HG02938 (cell line): ENCODE data around the gene TUBGCP2.

Experiments
- ATAC-seq: cut with Tn5 transposase; IDR thresholded peaks from one replicate; pipeline ENCODE4 v1.9.1; 2021; ENCODE audit warnings: mild to moderate bottlenecking, moderate library complexity; ENCODE audit not compliant: unreplicated experiment

TUBGCP2 gene

GRCh38 chr10:133252223-133252552 is 56.5 kb downstream of the TUBGCP2 start:
- no peak for ATAC-seq

- ATAC-seq = no peak
These were observed 57.1 kb downstream of the TUBGCP2 start for GRCh38 chr10:133251388-133252222.

GRCh38 chr10:133249975-133250754 is 58.5 kb downstream of the TUBGCP2 start:
- ATAC-seq = no peak

DNA sequence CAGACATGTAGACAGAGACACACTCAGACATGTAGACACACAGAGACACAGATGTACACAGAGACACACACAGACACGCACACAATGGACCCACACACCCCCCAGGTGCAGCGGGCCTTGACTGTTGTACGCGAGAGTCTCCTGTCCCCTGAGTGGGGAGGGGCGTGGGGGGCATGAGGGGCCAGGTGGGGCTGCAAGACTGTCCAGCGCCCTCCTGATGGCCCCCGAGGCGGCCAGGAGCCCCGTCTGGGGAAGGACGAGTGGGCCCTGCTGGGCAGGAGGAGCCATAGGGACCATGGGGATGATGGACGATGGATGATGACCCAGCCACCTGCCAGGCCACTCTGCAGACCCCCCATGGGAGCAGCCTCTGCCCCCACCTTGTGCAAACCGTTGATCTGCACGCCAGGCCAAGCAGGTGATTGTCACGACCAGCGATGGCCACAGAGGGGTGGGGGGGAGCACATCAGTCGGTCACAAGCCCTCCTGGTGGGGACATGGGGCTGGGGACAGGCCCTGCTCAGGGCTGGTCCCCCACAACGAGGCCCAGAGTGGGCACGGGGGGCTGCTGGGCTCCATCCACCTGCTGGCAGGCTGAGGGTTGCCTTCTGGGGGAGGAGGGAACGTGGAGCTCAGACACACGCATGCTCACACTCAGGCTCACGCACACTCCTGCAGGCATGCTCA is 59.4 kb downstream of the TUBGCP2 start:
- ATAC-seq = no peak

GRCh38 chr10:133248334-133248715 is 60.3 kb downstream of the TUBGCP2 start:
- ATAC-seq = no peak

GRCh38 chr10:133247681-133248333 is 60.9 kb downstream of the TUBGCP2 start:
- no peak for ATAC-seq

DNA sequence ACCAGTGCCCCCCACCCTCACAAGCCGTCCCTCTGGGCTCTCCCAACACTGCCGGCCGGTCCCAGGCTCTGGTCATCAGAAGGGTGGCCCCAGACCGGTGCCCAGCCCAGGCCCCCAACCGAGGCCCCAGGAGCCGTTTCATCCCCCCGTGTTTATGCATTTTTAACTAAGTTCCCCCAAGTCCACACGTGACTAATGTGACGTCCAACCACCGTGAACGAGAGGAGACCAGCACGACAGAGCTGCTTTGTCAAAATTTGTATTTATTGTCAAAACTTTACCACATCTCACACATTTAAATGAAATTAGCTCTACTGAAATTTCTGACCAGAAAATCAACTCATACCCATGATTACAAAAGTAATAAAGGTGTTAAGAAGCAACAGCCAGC is 62.4 kb downstream of the TUBGCP2 start:
- ATAC-seq = no peak

GRCh38 chr10:133245439-133246235 is 63.0 kb downstream of the TUBGCP2 start:
- ATAC-seq = no peak

DNA sequence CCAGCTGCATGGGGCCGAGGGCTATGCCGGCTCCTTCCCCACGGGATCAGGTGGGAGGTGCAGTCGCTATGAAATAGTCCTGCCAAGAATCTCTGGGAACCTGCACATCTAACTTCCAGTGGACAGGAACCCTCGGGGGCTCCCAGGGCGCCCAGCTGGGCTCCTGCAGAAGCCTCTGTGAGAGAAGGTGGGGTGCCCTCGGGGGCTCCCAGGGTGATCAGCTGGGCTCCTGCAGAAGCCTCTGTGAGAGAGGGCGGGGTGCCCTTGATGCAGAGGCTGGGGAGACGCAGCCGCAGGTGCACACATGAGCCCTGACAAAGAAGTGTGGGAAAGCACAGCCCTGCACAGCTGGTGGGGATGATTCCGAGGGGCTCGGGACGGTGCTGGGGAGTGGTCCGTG is 65.1 kb downstream of the TUBGCP2 start:
- no peak for ATAC-seq

DNA sequence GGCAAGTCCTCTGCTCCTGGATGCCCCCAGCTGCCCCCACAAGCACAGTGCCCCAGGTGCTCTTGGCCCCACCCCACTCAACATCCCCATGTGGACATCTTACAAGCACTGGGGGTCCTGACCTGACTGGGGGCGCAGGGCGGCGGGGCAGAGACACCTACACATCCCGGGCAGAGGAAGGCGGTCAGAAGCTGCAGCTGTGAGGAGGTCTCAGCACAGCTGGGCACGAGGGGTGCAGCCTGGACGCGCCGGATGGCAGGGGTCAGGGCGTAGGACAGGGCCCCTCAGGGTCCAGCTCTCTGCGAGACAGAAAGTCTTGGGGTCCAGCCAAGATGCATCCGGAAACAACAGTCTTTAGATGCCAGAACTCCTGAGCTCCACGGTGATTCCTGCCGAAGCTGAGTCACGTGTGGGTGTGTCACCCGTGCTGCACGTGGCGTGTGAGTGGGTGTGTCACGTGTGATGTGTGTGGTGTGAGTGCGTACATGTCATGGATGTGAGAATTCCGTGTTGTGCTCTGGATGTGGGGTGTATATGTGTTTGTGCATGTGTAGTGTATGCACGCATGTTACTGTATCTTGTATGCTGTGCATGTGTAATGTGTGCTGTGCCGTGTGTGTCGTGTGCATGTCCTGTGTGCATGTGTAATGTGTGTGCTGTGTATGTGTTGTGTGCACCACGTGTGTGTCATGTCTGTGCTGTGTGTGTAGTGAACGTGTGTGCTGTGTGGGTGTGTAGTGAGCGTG is 65.9 kb downstream of the TUBGCP2 start:
- no peak for ATAC-seq

- no peak for ATAC-seq
These were observed 67.0 kb downstream of the TUBGCP2 start for GRCh38 chr10:133241501-133242205.

- ATAC-seq = no peak
These were observed 68.7 kb downstream of the TUBGCP2 start for GRCh38 chr10:133239990-133240389.

- ATAC-seq = no peak
These were observed 70.2 kb downstream of the TUBGCP2 start for GRCh38 chr10:133238466-133238804.

GRCh38 chr10:133237588-133238465 is 70.8 kb downstream of the TUBGCP2 start, which contains the start of gene VENTX:
TSS of gene VENTX (plus strand) at chr10:133237855. CDS start at chr10:133237915, 60 bp downstream.
- no peak for ATAC-seq

- ATAC-seq = no peak
These were observed 71.5 kb downstream of the TUBGCP2 start for GRCh38 chr10:133237241-133237587.

GRCh38 chr10:133236401-133237240 is 72.1 kb downstream of the TUBGCP2 start:
- no peak for ATAC-seq

DNA sequence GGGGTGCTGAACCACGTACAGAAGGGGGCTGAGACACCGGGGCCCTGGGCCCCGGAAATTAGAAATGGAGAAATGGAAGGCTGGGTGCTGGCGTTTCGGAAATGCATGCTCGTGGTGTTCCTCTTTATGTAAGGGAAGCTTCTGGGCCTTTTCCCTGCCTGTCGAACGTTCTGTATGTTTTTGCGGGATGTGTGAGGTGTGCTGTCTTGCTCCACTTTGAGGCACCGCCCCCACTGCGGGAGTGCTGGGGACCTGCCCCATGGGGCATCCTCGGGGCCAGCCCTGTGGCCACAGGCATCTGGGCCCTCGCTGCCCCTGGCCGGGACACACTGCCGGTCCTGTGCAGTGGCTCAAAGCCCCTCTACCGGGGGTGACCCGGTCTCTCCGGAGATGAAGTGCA is 72.7 kb downstream of the TUBGCP2 start:
- no peak for ATAC-seq
